Sigmoid colon (tissue), 7 donors: ENCODE data around the gene NECTIN1. TPM values are rescaled to one million over a fixed set of nuclear protein-coding genes. Genes with fewer than 3 reads are reported as not detected.
A peak's percentile ranks its signal among the peaks of the same experiment; 100 is the strongest.

ENCODE experiments used
- DNase-seq: peaks from one replicate; pipeline ENCODE4 v3.0.0-alpha.2; 2019
- H3K27ac ChIP-seq, 4 donors: fragments of 200-600 bp; sonication (generic); one replicate each; pipeline ENCODE4 v1.5.1; 2016 to 2019; ENCODE audit warnings: mild to moderate bottlenecking in 1 of 4
- H3K27me3 ChIP-seq, 3 donors: fragments of 200-600 bp; sonication (generic); one replicate each; pipeline ENCODE4 v1.5.1; 2019; ENCODE audit warnings: mild to moderate bottlenecking in 1 of 3
- H3K36me3 ChIP-seq, 4 donors: fragments of 200-600 bp; sonication (generic); one replicate each; pipeline ENCODE4 v1.5.1; 2016 to 2019
- H3K4me1 ChIP-seq, 4 donors: fragments of 200-600 bp; sonication (generic); one replicate each; pipeline ENCODE4 v1.5.1; 2017 to 2019
- H3K4me3 ChIP-seq, 4 donors: fragments of 200-600 bp; sonication (generic); one replicate each; pipeline ENCODE4 v1.5.1; 2017 to 2019; ENCODE audit warnings: mild to moderate bottlenecking in 2 of 4, moderate library complexity in 1 of 4
- H3K9me3 ChIP-seq, 4 donors: fragments of 200-600 bp in 3 of 4; sonication (generic) in 3 of 4; one replicate each; pipeline versions ENCODE4 v1.5.1 to v1.6.1; 2013 to 2019
- CTCF ChIP-seq, 4 experiments: fragments of 450-650 bp in 3 of 4; fragments of 200-600 bp in 1 of 4; IDR thresholded peaks; one replicate each; pipeline ENCODE4 v1.5.1; 2016 to 2019; ENCODE audit warnings: antibody characterized with exemption in 4 of 4, mild to moderate bottlenecking in 3 of 4, moderate library complexity in 2 of 4
- EP300 ChIP-seq, 4 donors: sonication (generic); formaldehyde crosslinking; IDR thresholded peaks; one replicate each; pipeline ENCODE4 v1.6.1; 2017; ENCODE audit warnings: antibody characterized with exemption in 4 of 4
- POLR2A ChIP-seq, 2 donors: fragments of 450-650 bp; IDR thresholded peaks; one replicate each; pipeline ENCODE4 v1.6.1; 2016; ENCODE audit warnings: antibody characterized with exemption in 2 of 2, mild to moderate bottlenecking in 2 of 2, moderate library complexity in 2 of 2
- POLR2AphosphoS5 ChIP-seq, 4 donors: sonication (generic); formaldehyde crosslinking; IDR thresholded peaks; one replicate each; pipeline ENCODE4 v1.6.1; 2017; ENCODE audit warnings: antibody characterized with exemption in 4 of 4
- WGBS, 2 donors: extraction: QIAGEN DNeasy Blood & Tissue Kit; methylation state at CpG; one replicate each; pipeline ENCODE4 v1.1.7; 2013; 5-methylcytosine and 5-hydroxymethylcytosine counted together
- intact Hi-C: fragments of 100-400 bp; cut with DNase I; formaldehyde crosslinking; loops from one replicate; pipeline ENCODE4 v1.15.1; 2023
- polyA plus RNA-seq, 3 donors: library from polyadenylated mRNA; stranded (reverse); fragments of 200-250 nt; gene quantifications; one replicate each; pipeline ENCODE4 v1.2.3, GENCODE V29; 2013
- total RNA-seq, 4 donors: library from RNA; depleted of rRNA; stranded (reverse); fragments of >200 nt; gene quantifications; one replicate each; pipeline ENCODE4 v1.1.0, GENCODE V29; 2016
- donor health status: healthy with polysubstance abuse.
- donor health status: Bipolar disorder and iron deficiency.
- donor health status: healthy.

The NECTIN1 gene
- total and polyA plus RNA-seq, 7 donors = 0.16 to 19.0 (median 1.7) TPM

- intact Hi-C loops = no loop called here
- 76 to 79% methylated on average over 5 of the region's 5 CpGs for WGBS, 2 donors
- H3K9me3 ChIP-seq = no peaks in the 10 kb centered on the region
- H3K36me3 ChIP-seq = no peaks in the 10 kb centered on the region
- H3K4me3 ChIP-seq = no peak overlapping the region
- peaks cover 0 to 28% (median 0%) of the 10 kb centered on the region in 3 donors for H3K27me3 ChIP-seq
- no peak overlapping the region for H3K27ac ChIP-seq
- DNase-seq = no peak
- no peak for TF ChIP-seq EP300 (IDR thresholded peaks at IDR 0.05)
- TF ChIP-seq POLR2AphosphoS5 (IDR thresholded peaks at IDR 0.05) = no peak
- TF ChIP-seq CTCF (IDR thresholded peaks at IDR 0.05) = no peak
- no peak for TF ChIP-seq POLR2A (IDR thresholded peaks at IDR 0.05)
- H3K4me1 ChIP-seq = no peaks in the 10 kb centered on the region
These were observed 23.4 kb upstream of the NECTIN1 start for GRCh38 chr11:119752345-119752871.

GRCh38 chr11:119750056-119750455 is 21.1 kb upstream of the NECTIN1 start:
- peaks cover 0 to 23% (median 0%) of the 10 kb centered on the region in 3 donors for H3K27me3 ChIP-seq

GRCh38 chr11:119749006-119749565 is 20.1 kb upstream of the NECTIN1 start:
- no peaks in the 10 kb centered on the region for H3K4me1 ChIP-seq
- peaks cover 0 to 17% (median 0%) of the 10 kb centered on the region in 3 donors for H3K27me3 ChIP-seq
- WGBS, 2 donors = 81 to 86% methylated on average over 9 of the region's 9 CpGs
- H3K36me3 ChIP-seq = no peaks in the 10 kb centered on the region
- H3K27ac ChIP-seq = no peak overlapping the region
- H3K4me3 ChIP-seq = no peak overlapping the region
- no peak for TF ChIP-seq POLR2AphosphoS5 (IDR thresholded peaks at IDR 0.05)
- no peak for TF ChIP-seq CTCF (IDR thresholded peaks at IDR 0.05)
- TF ChIP-seq POLR2A (IDR thresholded peaks at IDR 0.05) = no peak
- no peak for TF ChIP-seq EP300 (IDR thresholded peaks at IDR 0.05)
- no peak for DNase-seq
- H3K9me3 ChIP-seq = no peaks in the 10 kb centered on the region
- intact Hi-C loops = no loop called here

More at GRCh38 chr11:119750056-119750455, 21.1 kb upstream of the NECTIN1 start:
- TF ChIP-seq POLR2AphosphoS5 (IDR thresholded peaks at IDR 0.05) (no peak), EP300 (IDR thresholded peaks at IDR 0.05) (no peak), CTCF (IDR thresholded peaks at IDR 0.05) (no peak), POLR2A (IDR thresholded peaks at IDR 0.05) (no peak)
- H3K36me3 ChIP-seq = no peaks in the 10 kb centered on the region
- intact Hi-C loops = no loop called here
- H3K9me3 ChIP-seq = no peaks in the 10 kb centered on the region
- no peaks in the 10 kb centered on the region for H3K4me1 ChIP-seq
- no peak overlapping the region for H3K27ac ChIP-seq
- DNase-seq = peak; percentile 10
- 84 to 85% methylated on average over 8 of the region's 8 CpGs for WGBS, 2 donors
- H3K4me3 ChIP-seq = no peak overlapping the region

- no peak overlapping the region for H3K27ac ChIP-seq
- H3K36me3 ChIP-seq = no peaks in the 10 kb centered on the region
- intact Hi-C loops = no loop called here
- no peaks in the 10 kb centered on the region for H3K9me3 ChIP-seq
- TF ChIP-seq CTCF (IDR thresholded peaks at IDR 0.05) (no peak), POLR2AphosphoS5 (IDR thresholded peaks at IDR 0.05) (no peak), POLR2A (IDR thresholded peaks at IDR 0.05) (no peak), EP300 (IDR thresholded peaks at IDR 0.05) (no peak)
- 83 to 89% methylated on average over 15 of the region's 15 CpGs for WGBS, 2 donors
- peak; percentile 44 for DNase-seq
- H3K4me1 ChIP-seq = no peaks in the 10 kb centered on the region
- peaks cover 0 to 22% (median 5%) of the 10 kb centered on the region in 3 donors for H3K27me3 ChIP-seq
- no peak overlapping the region for H3K4me3 ChIP-seq
These were observed 19.1 kb upstream of the NECTIN1 start for GRCh38 chr11:119747868-119748660.
